GM18498 (cell line): ENCODE results near the gene SNX33.
"Not testable (repeated sequence)": the region's sequence is repeated elsewhere in the genome, so short reads cannot be mapped to it uniquely, and the experiment has no call there.

ENCODE experiments used
- ATAC-seq: cut with Tn5 transposase; IDR thresholded peaks from one replicate; pipeline ENCODE4 v1.9.1; 2021; ENCODE audit warnings: mild to moderate bottlenecking, moderate library complexity; ENCODE audit not compliant: unreplicated experiment

Gene SNX33

DNA sequence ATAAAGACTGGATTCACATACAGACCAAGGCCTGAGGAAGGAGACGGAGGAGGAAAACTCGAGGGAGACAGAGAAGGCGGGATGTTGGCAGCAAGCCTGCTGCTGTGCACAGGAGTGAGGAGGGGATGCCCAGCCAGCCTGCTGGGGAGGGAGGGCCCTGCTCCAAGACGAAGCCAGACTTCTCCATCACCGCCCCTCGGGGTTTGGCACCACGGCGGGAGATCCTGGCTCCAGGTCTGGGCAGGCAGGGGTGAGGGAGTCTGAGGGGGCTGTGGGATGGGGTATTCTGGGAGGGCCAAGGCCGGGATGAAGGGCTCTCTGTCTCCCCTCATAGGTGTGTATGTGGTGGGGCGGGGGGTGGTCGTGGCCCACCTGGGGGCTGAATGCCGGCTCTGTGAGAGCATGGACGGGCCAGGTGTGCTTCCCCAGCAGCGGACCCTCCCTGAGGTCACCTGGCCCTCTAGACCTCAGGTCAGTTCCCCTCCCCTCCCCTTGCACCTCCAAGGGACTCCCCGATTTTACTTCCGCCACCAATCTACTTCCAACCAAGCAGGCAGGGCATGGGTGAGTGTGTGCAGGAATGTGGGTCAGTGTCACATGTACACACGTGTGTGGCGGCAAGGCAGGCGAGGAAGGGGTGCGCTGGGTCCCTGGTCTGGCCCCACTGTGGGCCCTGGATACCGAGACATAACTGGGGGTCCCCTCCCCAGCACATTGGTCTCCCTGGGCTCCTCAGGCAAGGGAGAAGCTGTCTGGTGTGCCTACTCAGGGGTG, 50.4 kb downstream of the SNX33 start:
- ATAC-seq = not testable (repeated sequence)

DNA sequence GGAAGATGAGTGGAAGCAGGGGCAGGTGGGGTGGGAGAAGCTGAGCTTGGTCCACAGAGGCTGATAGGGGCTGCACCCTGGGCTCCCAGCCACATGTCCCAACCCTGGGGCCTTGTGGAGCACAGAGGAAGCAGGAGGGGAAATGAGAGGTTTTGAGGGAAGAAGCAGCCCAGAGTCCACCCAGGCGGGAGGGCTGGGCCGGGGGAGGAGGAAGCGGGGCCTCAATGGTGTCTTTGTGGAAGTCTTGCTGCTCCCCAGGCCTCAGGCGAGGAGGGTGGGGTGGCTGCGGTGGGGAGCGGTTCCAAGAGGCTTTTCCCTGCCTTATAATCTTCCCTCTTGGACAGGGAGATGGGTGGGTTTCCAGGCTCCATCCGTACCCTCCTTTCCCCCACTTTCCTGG, 51.8 kb downstream of the SNX33 start:
- ATAC-seq = not testable (repeated sequence)

DNA sequence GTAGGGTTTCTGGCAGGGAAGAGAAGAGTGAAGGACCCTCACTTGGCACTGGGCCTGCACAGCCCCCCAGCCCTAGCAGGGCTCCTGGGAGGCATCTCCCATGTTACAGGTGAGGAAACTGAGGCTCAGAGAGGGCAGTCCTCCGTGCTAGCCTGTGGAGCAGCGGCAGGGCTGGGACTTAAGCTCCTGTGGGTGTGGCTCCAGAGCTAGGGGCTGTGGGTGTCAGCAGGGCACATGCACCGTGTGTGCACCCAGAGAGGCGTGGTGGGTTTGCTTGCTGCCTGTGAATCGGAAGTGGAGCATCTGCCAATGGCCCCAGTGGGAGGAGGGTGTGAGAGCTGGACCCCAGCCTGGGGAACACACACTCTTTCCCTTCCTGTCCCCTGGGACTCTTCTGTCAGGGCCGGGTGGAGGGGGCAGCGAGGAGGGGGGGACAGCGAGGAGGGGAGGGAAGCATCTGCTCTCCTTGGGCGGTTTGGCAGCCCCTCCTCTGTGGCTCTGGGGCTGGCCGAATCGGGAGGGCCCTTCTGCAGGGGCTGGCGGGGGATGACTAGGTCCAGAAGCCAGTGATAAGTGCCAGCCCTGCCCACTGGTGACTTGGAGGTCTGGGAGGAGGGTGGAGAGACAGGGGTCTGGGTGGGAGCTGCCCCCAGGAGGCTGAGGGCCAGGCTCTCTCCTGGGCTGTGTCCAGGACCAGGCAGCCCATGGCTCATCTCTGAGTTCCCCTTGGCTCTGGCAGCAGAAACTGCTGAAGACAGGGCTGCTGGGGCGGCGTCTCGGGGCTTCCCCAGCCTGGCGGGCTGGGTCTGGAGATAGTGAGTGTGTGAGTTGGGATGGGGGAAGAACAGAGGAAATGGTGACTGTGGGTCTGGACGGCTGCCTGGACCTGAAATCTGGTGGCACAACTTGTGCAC, 52.5 kb downstream of the SNX33 start:
- peak; percentile 50 for ATAC-seq

DNA sequence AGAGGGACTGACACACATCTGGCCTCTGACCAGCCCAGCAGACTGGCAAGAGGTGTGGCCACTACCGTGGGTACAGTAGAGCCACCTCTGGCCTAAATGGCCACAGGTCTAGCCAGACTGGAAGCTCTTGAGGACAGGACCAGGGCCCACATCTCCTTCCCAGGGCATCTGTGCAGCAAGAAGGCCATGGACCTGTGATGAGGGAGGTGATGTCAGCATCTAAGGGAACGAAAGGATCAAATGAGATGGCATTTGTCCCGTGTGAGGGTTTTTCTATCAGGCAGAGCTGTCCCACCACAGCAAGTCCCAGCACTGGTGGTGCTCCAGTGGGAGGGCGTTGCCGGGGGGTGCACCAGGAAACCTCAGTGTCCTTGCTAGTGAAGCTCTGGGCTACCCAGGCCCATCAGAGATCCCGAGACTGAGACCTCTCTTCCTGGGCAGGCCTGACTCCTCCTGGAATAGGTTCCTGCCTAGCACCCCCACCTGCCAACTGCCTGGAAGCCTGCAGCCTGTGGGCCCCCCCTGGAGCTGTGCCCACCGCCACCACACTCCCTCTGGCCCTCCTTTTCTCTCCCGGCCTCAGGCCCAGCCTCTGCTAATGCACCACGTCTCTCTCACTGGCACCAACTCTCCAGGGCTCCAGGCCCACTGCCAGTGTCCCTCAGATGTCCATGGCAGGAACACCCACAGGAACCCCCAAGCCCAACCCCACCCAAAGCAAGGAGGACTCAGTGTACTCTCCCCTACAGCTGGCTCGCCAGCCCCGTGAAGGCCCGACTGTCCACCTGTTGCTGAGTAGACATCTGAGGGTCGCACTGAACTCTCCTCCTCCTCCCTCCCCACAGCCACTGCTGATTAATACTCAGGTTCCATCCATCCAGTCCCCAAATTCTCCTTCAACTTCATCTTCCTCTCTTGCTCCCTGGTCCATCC, 53.6 kb downstream of the SNX33 start:
- ATAC-seq = not testable (repeated sequence)

DNA sequence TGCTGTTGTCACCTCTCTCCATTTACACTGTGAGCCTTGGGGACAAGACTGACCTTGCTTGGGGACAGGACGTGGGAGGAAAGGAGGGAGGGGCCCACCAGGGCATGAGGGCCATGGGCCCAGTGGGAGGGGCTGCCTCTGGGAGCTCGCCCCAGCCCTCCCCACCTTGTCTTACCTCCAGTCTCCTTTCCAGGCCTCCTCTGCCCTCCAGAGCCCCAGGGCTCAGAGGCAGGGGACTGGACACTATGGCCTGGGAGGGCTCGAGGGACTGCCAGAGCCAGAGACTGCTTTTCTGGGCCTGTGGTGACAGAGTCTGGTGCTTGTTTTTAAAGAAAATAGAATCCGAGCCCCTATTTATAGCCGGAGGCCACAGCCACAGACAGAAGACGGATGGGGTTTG, 54.7 kb downstream of the SNX33 start:
- no peak for ATAC-seq

DNA sequence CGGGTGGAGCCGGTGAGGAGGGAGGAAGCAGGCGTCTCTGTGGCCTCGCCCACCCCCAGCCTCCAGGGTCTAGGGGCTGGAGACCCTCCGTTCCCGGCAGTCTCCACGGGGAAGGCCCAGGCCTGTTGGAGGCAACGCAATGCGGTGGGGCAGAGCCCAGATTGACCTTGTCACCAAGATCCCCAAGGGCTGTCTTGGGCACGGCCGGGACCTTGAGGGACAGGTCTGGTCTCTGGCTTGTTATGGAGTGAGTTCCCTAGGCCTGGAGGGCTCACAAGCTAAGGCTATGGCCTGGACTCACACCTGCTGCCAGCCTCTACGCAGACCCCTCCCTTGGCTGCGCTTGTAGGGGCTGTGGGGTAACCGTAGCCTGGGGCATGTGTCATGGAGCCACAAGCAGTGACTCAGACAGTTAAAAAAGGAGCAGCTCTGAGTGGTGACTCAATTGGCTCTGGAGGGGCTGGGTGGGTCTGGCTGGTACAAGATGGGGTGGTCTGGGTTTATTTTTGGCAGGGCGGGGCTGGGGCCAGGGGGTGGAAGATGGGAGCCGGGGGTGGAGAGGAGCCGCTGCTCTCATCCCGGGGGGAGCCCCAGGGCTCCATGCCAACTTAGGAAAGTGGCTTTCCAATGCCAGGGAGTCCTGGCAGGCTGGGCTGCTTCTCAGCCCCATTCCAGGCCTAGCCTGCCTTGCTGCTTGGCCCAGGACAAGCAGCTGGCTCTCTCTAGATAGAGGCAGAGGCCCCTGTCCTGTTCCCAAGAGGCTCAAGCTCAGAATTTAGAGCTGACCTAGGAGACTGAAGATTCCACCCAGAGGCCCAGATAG, 55.9 kb downstream of the SNX33 start:
- ATAC-seq = not testable (repeated sequence)

DNA sequence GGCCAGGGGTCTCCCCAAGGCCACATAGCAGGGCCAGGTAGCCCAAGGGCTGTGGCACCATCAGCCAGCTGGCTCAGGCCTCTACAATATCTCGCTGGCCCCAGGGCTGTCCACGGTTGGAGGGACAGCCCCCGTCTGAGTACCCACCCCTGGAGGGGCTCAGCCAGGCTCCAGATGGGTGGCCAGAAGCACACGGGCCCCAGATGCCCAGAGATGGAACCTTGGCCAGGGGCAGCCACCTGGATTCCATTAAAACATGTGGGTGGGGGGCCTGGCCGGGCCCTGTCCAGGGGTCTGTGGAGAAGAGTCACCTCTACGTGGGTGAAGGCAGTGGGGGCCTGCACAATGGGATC, 56.5 kb downstream of the SNX33 start:
- no peak for ATAC-seq

DNA sequence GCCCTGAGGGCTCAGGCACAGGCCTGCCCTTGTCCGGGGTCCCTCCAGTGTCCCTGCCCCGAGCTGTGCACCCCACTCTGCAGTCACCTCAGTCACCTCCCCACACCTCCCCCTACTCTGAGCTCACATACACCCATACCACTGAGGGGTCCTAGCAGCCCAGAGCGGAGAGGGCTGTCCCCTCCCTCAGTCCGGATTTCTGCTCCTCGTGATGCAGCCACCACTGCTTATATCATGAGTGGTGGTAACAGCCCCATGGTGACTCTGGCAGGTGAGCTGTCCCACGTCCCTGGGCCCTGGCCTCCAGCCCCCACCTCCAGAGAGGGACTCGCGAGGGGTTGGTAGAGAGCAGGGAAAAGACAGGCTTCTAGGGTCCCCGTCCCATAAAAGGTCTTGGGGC, 56.9 kb downstream of the SNX33 start:
- ATAC-seq = no peak

DNA sequence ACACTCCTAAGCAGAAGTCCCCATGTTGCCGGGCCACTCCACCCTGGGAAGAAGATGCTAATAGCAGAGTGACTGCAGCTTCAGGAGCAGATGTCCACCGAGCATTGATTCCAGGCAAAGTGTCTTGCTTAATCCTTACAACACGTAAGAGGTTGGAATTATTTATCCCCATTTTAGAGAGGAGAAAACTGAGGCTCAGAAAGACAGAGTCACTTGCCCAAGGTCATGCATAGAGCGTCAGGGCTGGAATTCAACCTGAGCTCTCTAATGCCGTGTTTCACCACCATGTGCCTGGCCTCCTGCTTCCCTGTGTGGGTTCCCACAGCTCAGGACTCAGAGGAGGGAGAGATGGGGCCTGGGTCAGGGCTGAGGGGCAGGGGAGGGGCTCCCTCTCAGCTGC, 57.7 kb downstream of the SNX33 start:
- ATAC-seq = not testable (repeated sequence)

DNA sequence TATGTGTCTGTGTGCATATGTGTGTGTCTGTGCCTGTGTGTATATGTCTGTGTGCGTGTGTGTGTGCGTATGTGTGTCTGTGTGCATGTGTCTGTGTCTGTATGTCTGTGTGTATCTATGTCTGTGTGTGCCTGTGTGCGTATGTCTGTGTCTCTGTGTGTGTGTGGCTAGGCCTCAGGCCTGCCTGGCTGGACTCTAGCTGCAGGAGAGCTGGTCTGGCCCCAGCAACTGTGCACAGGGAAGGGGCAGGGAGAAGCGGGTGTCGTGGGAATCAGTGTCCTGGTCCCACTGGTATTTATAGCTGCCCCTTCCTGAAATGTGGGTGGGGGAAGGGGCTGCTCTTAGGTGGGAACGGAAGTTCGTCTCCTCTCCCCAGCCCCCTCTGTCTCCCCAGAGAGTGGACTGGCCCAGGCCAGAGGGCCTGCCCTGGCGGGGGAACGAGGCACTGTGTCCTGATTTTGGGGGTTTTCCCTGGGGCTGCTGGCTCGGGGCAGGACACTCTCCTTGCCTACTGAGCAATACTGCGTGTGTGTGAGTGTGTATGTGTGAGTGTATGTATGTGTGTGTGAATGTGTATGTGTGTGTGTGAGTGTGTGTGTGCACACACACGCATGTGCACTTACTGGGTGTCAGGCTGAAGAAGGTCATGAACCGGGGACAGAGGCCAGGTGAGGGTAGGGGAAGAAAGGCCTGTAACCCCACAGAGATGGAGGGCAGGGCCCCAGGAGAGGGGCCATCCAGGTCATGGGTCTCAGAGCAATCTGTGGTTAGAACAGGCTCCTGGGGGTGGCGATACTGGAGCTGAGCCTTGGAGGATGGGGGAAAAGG, 58.4 kb downstream of the SNX33 start:
- no peak for ATAC-seq

DNA sequence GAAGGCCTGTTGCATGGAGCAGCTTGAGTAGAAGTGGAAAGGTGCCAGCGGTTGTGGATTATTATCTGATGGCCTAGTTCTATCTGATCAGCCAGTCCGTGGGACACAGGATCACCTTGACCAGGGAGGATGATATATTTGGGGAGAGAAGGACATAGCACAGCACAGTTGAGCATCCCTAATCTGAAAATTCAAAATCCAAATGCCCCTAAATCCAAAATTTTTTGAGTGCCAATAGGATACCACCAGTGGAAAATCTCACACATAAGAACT, 58.9 kb downstream of the SNX33 start:
- no peak for ATAC-seq

DNA sequence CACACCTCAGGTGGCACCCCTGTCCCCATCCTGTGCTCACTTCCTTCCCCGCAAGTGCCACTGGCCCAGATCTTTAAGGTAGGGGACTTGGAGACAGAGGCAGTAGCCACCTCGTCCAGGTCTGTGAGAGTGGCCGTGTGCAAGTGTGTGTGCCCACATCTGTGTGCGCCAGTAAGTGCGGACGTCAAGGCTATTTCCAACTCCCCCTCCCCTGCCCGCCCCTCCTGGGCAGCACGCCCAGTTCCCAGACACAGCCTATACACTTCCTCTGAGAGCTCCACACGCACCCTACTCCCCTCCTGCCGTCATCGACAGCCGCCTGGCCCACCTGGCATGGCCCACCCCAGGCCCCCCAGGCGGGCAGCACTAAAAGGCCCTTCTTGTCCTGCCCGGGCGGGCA, 61.7 kb downstream of the SNX33 start:
- ATAC-seq = not testable (repeated sequence)

DNA sequence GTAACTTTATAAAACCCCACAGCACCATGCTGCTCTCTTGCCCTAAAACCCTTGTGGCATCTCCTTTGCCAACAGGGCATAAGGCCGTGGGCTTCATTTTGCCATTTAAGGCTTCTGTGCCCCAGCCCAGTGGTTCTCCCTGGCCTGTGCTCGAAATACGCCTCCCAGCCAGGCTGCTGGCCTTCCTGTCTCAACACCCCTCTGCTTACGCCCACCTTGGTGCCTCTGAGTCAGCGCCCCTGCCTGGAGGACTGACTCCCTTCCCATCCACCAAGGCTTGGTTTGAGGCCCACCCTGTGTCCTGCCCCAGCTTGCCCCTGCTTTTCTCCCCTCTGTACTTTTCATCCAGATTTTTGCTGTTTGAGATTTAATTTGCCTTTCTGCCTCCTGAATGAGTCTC, 63.2 kb downstream of the SNX33 start:
- not testable (repeated sequence) for ATAC-seq

DNA sequence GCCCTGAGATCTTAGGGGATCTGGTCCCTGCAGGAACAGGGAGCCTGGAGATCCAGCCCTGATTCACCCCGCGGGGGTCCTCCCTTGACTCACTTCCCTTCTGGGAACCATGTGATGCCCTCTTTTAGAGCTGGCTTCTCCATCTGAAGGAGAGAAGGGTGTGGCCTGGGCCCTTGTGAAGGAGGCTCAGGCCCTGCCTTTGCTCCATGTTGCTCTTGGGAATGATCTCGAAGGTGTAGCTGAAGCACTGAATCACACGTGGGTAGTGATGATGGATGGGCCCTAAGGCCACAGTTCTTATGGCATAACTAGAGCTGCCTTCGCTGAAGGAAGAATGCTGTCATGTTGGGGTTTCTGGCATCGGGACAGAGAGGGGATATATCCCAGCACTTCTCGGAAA, 63.8 kb downstream of the SNX33 start:
- not testable (repeated sequence) for ATAC-seq
